ENCODE measurements around the gene NDUFA13. TPM values are rescaled to one million over a fixed set of nuclear protein-coding genes. Genes with fewer than 3 reads are reported as not detected.
A peak's percentile ranks its signal among the peaks of the same experiment; 100 is the strongest.

NDUFA13 gene
- total and polyA plus RNA-seq, 12 donors = 856 to 1,278 (median 1,153) TPM

GRCh38 chr19:19489804-19490204 lies 26.2 kb upstream of the NDUFA13 start:
- H3K27ac ChIP-seq = peak overlapping the region; percentile 36 to 91 (median 80)
- ATAC-seq = peak in 6 of 8 donors; percentile 1 to 12 (median 9)
- DNase-seq = no peak
- H3K4me1 ChIP-seq = peaks cover 22 to 58% (median 47%) of the 10 kb centered on the region in 9 donors
- peak overlapping the region in 5 of 10 donors; percentile 19 to 47 (median 29) for H3K4me3 ChIP-seq
- intact Hi-C loops (cut with DNase I) = loop anchor here (1.0 to 10.0 kb wide), 7 partner anchors 83 to 295 kb away; partner anchors contain the start of genes GATAD2A (in 2 of the 10), BORCS8 (in 1 of the 10) and RFXANK (in 1 of the 10)
- H3K9me3 ChIP-seq = no peaks in the 10 kb centered on the region
- TF ChIP-seq, protein P1, sequence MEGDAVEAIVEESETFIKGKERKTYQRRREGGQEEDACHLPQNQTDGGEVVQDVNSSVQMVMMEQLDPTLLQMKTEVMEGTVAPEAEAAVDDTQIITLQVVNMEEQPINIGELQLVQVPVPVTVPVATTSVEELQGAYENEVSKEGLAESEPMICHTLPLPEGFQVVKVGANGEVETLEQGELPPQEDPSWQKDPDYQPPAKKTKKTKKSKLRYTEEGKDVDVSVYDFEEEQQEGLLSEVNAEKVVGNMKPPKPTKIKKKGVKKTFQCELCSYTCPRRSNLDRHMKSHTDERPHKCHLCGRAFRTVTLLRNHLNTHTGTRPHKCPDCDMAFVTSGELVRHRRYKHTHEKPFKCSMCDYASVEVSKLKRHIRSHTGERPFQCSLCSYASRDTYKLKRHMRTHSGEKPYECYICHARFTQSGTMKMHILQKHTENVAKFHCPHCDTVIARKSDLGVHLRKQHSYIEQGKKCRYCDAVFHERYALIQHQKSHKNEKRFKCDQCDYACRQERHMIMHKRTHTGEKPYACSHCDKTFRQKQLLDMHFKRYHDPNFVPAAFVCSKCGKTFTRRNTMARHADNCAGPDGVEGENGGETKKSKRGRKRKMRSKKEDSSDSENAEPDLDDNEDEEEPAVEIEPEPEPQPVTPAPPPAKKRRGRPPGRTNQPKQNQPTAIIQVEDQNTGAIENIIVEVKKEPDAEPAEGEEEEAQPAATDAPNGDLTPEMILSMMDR (IDR thresholded peaks at IDR 0.05) = no peak
- no peaks in the 10 kb centered on the region for H3K27me3 ChIP-seq
- 51 to 54% methylated on average over 9 of the region's 9 CpGs for WGBS, 2 donors
- H3K36me3 ChIP-seq = peaks cover 0 to 54% (median 15%) of the 10 kb centered on the region in 9 donors

- Histone ChIP-seq H3K9me3 (no peaks in the 10 kb centered on the region), H3K27ac (peak overlapping the region in 9 of 10 donors; percentile 67 to 91 (median 82)), H3K4me1 (peaks cover 16 to 53% (median 41%) of the 10 kb centered on the region in 9 donors), H3K36me3 (peaks cover 0 to 60% (median 16%) of the 10 kb centered on the region in 9 donors), H3K4me3 (peak overlapping the region in 4 of 10 donors; percentile 2 to 30 (median 23)), H3K27me3 (no peaks in the 10 kb centered on the region)
- peak; percentile 57 to 85 for DNase-seq
- peak; percentile 34 to 71 (median 57) for ATAC-seq
- intact Hi-C loops (cut with DNase I) = loop anchor here (1.0 to 10.0 kb wide), 4 partner anchors 123 to 296 kb away; partner anchors contain the start of genes BORCS8 (in 1 of the 10) and RFXANK (in 1 of the 10)
- TF ChIP-seq, protein P1 (IDR thresholded peaks at IDR 0.05) = peak; percentile 77 to 93 (median 86)
- WGBS, 2 donors = 27 to 29% methylated on average over 20 of the region's 20 CpGs
Measured at GRCh38 chr19:19490214-19490968, 25.6 kb upstream of the NDUFA13 start.

DNA sequence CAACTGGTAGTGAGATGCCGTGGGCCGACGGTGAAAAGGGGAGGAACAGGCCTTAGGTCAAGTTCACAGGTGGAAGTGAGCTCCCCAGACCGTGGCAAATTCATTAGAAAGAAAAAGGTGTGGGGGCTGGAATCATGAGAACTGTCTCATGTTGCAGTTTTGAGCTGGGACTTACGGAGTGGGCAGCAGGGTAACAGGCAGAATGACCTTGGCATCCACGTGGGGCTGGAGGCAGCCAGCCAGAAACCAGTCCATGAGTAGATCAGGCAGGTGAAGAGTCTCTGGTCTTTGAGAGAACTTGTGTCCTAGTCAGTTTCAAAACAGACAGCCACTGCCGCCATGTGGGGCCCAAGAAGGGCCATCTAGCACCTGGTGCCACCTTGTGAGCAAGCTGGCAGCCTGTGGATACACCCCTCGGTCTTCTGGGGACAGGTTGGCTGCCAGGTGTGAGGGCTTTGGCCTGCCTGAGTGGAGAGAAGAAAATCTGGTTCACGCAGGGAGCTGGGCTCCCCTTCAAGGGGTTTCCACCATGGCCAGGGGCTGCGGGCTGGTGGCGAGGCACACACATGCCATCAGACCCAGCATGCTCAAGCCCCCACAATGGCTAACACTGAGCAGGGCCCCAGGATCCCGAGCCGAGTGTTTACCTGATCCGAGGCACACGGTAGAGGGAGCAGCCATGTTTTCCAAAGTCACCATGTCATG lies 24.6 kb upstream of the NDUFA13 start:
- H3K36me3 ChIP-seq = peaks cover 0 to 65% (median 25%) of the 10 kb centered on the region in 9 donors
- no peak overlapping the region for H3K27ac ChIP-seq
- H3K4me1 ChIP-seq = peaks cover 16 to 43% (median 34%) of the 10 kb centered on the region in 9 donors
- no peak for DNase-seq
- 82 to 86% methylated on average over 15 of the region's 15 CpGs for WGBS, 2 donors
- no peak for ATAC-seq
- intact Hi-C loops (cut with DNase I) = loop anchor here in 8 of 10 donors (2.0 to 10.0 kb wide), 3 partner anchors 124 to 297 kb away; partner anchors contain the start of genes BORCS8 (in 1 of the 8) and RFXANK (in 1 of the 8)
- no peak overlapping the region for H3K4me3 ChIP-seq
- H3K27me3 ChIP-seq = no peaks in the 10 kb centered on the region
- H3K9me3 ChIP-seq = no peaks in the 10 kb centered on the region
- TF ChIP-seq, protein P1 (IDR thresholded peaks at IDR 0.05) = no peak

All from heart right ventricle (tissue), 16 donors.